Measurements from ENCODE around the gene IGSF9. TPM values are rescaled to one million over a fixed set of nuclear protein-coding genes. Genes with fewer than 3 reads are reported as not detected.

Gene IGSF9, protein sequence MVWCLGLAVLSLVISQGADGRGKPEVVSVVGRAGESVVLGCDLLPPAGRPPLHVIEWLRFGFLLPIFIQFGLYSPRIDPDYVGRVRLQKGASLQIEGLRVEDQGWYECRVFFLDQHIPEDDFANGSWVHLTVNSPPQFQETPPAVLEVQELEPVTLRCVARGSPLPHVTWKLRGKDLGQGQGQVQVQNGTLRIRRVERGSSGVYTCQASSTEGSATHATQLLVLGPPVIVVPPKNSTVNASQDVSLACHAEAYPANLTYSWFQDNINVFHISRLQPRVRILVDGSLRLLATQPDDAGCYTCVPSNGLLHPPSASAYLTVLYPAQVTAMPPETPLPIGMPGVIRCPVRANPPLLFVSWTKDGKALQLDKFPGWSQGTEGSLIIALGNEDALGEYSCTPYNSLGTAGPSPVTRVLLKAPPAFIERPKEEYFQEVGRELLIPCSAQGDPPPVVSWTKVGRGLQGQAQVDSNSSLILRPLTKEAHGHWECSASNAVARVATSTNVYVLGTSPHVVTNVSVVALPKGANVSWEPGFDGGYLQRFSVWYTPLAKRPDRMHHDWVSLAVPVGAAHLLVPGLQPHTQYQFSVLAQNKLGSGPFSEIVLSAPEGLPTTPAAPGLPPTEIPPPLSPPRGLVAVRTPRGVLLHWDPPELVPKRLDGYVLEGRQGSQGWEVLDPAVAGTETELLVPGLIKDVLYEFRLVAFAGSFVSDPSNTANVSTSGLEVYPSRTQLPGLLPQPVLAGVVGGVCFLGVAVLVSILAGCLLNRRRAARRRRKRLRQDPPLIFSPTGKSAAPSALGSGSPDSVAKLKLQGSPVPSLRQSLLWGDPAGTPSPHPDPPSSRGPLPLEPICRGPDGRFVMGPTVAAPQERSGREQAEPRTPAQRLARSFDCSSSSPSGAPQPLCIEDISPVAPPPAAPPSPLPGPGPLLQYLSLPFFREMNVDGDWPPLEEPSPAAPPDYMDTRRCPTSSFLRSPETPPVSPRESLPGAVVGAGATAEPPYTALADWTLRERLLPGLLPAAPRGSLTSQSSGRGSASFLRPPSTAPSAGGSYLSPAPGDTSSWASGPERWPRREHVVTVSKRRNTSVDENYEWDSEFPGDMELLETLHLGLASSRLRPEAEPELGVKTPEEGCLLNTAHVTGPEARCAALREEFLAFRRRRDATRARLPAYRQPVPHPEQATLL
- total RNA-seq (2021) (6.5 and 7.1 TPM in 2 replicates), Bru-seq, nascent RNA (percentile 41 among the genes with signal in this experiment), BruChase-seq, experiment 1, labeled RNA remaining after a 2-hour chase (percentile 50 among the genes with signal in this experiment), BruChase-seq, experiment 2, labeled RNA remaining after a 6-hour chase (percentile 48 among the genes with signal in this experiment)
- long read RNA-seq, full-length matches to known transcripts: 3 of 7 reads
- long read RNA-seq, partial matches to known transcripts: 3 of 7 reads
- long read RNA-seq, other reads (novel, unspliced or antisense): 1 of 7 reads

DNA sequence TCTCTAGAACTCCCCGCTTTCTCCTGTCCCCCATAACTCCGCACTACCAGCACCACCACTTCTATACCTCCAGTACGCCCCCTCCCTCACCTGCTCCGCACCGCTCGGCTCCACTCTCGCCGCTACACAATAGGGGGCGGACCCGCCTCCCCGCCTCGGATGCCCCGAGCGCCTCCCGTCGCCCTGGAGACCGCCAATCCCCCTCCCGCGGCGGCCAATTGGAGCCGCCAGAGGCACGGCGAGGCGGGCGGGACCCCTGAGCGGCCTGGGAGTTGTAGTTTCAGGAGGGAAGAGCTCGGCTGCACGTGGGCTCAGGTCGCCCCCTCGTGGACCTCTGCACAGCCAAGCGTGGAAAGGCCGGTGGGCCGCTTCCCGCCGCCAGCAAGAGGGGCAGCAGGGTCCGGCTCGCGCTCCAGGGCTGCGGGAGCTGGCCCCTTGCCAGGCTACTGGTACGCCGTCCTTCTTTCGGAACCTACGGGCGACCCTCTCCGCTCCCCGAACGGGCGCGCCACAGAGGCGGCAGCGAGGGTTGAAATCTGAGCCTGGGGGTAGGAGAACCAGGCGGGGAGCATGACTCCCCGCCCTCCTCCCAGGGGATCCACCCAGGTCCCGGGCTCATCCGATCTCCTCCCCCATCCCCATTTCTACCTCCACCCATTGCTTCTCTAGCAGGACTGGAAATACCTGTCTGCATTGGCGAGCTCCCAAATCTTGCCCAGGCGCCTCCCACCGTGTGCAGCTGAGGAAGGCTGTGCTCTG lies at the start of gene IGSF9:
Gene IGSF9, minus strand, starts transcription at position 131 of the 759 bp plus-strand sequence. CDS start 2,159 bp downstream, outside the sequence.
- H3K4me1 ChIP-seq (ENCODE audit: insufficient read depth, low read length, poor library complexity, severe bottlenecking): peaks cover 6% of the 10 kb centered on the region
- H3K4me3 ChIP-seq (ENCODE audit: low read depth, low read length, poor library complexity, severe bottlenecking): peak within 1 kb of the TSS; percentile 53
- TF ChIP-seq, protein P1, sequence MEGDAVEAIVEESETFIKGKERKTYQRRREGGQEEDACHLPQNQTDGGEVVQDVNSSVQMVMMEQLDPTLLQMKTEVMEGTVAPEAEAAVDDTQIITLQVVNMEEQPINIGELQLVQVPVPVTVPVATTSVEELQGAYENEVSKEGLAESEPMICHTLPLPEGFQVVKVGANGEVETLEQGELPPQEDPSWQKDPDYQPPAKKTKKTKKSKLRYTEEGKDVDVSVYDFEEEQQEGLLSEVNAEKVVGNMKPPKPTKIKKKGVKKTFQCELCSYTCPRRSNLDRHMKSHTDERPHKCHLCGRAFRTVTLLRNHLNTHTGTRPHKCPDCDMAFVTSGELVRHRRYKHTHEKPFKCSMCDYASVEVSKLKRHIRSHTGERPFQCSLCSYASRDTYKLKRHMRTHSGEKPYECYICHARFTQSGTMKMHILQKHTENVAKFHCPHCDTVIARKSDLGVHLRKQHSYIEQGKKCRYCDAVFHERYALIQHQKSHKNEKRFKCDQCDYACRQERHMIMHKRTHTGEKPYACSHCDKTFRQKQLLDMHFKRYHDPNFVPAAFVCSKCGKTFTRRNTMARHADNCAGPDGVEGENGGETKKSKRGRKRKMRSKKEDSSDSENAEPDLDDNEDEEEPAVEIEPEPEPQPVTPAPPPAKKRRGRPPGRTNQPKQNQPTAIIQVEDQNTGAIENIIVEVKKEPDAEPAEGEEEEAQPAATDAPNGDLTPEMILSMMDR (conservative IDR thresholded peaks at IDR 0.05; ENCODE audit: low read depth, low read length): peak; percentile 78
- TF ChIP-seq EZH2 (IDR thresholded peaks at IDR 0.05; ENCODE audit: borderline replicate concordance, low read depth, low read length, poor library complexity, severe bottlenecking): no peak
- H3K27me3 ChIP-seq (replicated peaks; ENCODE audit: insufficient read depth, low read depth, low read length, poor library complexity): no peaks in the 10 kb centered on the region
- no peaks in the 10 kb centered on the region for H3K9me3 ChIP-seq (ENCODE audit: low read depth, low read length, poor library complexity, severe bottlenecking)
- DNase-seq (ENCODE audit: low spot score): peak; percentile 95
- POLR2A ChIA-PET (ENCODE audit: low non-redundant PET): interaction anchor here (0.6 kb wide), 1 partner anchor 9 kb away, joined by 6 read pairs; no protein-coding TSS in a partner anchor
- intact Hi-C loops (cut with micrococcal nuclease; ENCODE audit: unreplicated experiment): no loop called here
- BruUV-seq (replicated peaks): no TSS peak
- no peaks in the 10 kb centered on the region for H3K36me3 ChIP-seq (ENCODE audit: insufficient read depth, low read length, poor library complexity, severe bottlenecking)
- CTCF ChIA-PET: interaction anchor here (0.8 to 1.1 kb wide), 2 partner anchors 62 to 165 kb away, joined by 3 to 7 read pairs; partner anchors contain the start of gene DUSP23
- H3K27ac ChIP-seq (ENCODE audit: low read depth, low read length, poor library complexity, severe bottlenecking): no peak within 1 kb of the TSS

GRCh38 chr1:159994896-159995295 lies 49.5 kb upstream of the IGSF9 start:
- Histone ChIP-seq H3K36me3 (ENCODE audit: insufficient read depth, low read length, poor library complexity, severe bottlenecking) (no peaks in the 10 kb centered on the region), H3K4me3 (ENCODE audit: low read depth, low read length, poor library complexity, severe bottlenecking) (no peak overlapping the region), H3K27ac (ENCODE audit: low read depth, low read length, poor library complexity, severe bottlenecking) (no peak overlapping the region), H3K9me3 (ENCODE audit: low read depth, low read length, poor library complexity, severe bottlenecking) (no peaks in the 10 kb centered on the region), H3K27me3 (replicated peaks; ENCODE audit: insufficient read depth, low read depth, low read length, poor library complexity) (peaks cover 17% of the 10 kb centered on the region), H3K4me1 (ENCODE audit: insufficient read depth, low read length, poor library complexity, severe bottlenecking) (no peaks in the 10 kb centered on the region)
- intact Hi-C loops (cut with micrococcal nuclease; ENCODE audit: unreplicated experiment): no loop called here
- CTCF ChIA-PET: no interaction called here
- POLR2A ChIA-PET (ENCODE audit: low non-redundant PET): no interaction called here
- no TSS peak for BruUV-seq (replicated peaks)
- DNase-seq (ENCODE audit: low spot score): no peak
- TF ChIP-seq, protein P1 (conservative IDR thresholded peaks at IDR 0.05; ENCODE audit: low read depth, low read length): no peak
- TF ChIP-seq EZH2 (IDR thresholded peaks at IDR 0.05; ENCODE audit: borderline replicate concordance, low read depth, low read length, poor library complexity, severe bottlenecking): no peak
